ENCODE data around the gene PANK4.

PANK4 gene

DNA sequence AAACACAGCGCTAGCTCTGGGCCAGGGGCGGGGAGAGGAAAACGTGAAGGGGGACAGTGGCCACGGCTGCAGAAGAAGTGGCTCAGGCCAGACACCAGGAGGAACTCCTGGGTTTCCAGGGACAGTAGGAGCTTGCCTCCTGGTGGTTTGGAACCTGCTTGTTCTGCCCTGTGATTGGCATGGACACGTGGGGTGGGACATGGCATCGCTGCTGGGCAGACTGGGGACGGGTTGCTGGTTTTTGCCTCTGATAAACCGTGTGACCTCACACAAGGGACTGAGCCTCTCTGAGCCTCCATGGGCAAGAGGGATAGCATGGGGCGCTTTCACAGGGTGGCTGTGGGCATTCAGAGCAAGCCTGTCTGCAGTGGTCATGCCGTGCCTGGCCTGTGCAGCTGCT is 57.9 kb downstream of the PANK4 start:
- CTCF ChIA-PET, result interaction anchor here (1.5 kb wide), 1 partner anchor 79 kb away, joined by 3 read pairs; no protein-coding TSS in a partner anchor
- POLR2A ChIA-PET, result interaction anchor here (0.6 kb wide), 1 partner anchor 957 kb away, joined by 3 read pairs; no protein-coding TSS in a partner anchor
- no peak overlapping the region for H3K4me3 ChIP-seq (ENCODE audit: low read depth, low read length)
- DNase-seq (ENCODE audit: low read depth, low spot score), result no peak
- TF ChIP-seq, protein P1, sequence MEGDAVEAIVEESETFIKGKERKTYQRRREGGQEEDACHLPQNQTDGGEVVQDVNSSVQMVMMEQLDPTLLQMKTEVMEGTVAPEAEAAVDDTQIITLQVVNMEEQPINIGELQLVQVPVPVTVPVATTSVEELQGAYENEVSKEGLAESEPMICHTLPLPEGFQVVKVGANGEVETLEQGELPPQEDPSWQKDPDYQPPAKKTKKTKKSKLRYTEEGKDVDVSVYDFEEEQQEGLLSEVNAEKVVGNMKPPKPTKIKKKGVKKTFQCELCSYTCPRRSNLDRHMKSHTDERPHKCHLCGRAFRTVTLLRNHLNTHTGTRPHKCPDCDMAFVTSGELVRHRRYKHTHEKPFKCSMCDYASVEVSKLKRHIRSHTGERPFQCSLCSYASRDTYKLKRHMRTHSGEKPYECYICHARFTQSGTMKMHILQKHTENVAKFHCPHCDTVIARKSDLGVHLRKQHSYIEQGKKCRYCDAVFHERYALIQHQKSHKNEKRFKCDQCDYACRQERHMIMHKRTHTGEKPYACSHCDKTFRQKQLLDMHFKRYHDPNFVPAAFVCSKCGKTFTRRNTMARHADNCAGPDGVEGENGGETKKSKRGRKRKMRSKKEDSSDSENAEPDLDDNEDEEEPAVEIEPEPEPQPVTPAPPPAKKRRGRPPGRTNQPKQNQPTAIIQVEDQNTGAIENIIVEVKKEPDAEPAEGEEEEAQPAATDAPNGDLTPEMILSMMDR (IDR thresholded peaks at IDR 0.05; ENCODE audit: insufficient read depth, low read length, missing control alignments), result no peak

DNA sequence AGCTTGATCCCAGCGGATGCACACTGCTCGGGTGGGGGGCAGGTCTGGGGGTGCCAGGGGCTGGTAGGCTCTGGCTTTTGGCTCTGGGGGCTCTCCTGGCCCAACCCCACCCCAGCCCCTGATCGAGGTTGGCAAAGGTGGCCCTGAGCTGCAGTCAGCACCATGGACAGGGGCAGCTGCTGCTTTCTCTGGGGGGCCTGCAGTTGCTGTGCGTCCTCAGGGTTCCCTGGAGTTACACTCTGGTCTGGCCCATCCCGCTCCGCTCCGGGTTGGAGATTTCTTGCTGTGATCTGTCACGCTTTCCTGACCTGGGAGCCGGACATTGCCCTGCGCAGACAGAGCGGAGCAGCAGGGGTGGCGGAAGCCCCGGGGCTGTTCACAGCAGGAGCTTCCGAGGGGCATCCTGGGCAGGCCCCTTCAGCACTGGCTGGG is 58.3 kb downstream of the PANK4 start:
- no peak for DNase-seq (ENCODE audit: low read depth, low spot score)
- H3K4me3 ChIP-seq (ENCODE audit: low read depth, low read length), result no peak overlapping the region
- TF ChIP-seq, protein P1 (IDR thresholded peaks at IDR 0.05; ENCODE audit: insufficient read depth, low read length, missing control alignments), result no peak
- ChIA-PET POLR2A (interaction anchor here (0.6 kb wide), 1 partner anchor 957 kb away, joined by 3 read pairs; no protein-coding TSS in a partner anchor), CTCF (interaction anchor here (1.5 kb wide), 1 partner anchor 79 kb away, joined by 3 read pairs; no protein-coding TSS in a partner anchor)

DNA sequence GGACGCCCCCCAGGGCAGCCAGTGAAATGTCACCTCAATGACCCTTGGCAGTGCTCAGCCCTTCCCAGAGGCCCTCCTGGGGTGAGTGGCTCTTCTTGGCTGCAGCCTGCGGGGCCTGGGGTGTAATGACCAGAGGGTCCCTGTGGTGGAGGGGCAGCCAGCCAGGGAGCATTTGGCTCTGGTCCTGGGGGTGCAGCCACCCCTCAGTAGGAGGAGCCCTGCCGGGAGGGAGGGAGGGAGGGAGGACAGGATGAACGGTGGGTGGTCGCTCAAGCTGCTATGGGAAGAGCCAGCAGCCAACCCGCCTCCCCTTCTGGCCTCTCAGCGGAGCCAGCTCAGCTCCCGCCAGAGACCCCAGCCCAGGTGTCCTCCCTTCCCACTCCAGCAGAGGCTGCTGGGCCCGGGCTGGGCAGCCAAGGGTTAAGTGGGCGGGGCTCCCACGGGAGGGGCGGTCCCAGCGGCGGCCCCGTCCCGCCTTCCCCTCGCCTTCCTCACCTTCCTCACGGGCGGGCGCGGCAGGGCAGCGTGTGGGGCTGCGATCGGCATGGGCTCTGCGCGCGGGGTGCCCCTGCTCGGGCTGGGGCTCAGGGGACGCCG is 59.3 kb downstream of the PANK4 start:
- POLR2A ChIA-PET, result interaction anchor here (0.6 kb wide), 1 partner anchor 1105 kb away, joined by 4 read pairs; no protein-coding TSS in a partner anchor
- CTCF ChIA-PET, result interaction anchor here (1.4 kb wide), 1 partner anchor 22 kb away, joined by 3 read pairs; no protein-coding TSS in a partner anchor
- DNase-seq (ENCODE audit: low read depth, low spot score), result no peak
- TF ChIP-seq, protein P1 (IDR thresholded peaks at IDR 0.05; ENCODE audit: insufficient read depth, low read length, missing control alignments), result no peak
- no peak overlapping the region for H3K4me3 ChIP-seq (ENCODE audit: low read depth, low read length)

DNA sequence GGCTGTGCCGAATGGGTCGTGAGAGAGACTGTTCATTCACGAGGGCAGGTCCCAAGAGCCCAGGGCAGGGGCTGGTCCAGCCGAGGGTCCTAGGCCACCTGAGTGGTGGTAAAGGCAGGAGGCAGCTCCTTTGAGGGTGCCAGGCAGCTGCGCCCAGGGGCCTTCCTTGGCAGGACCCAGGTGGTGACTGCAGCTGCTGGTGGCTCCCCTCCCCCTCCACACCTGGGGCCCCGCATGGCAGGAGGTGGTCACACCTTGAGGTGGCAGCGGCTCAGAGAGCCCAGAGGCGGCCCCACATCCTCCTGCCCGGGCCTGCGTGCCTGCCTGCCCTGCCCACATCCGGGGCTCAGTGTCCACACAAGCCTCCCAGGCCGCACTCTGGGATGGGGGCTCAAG is 60.1 kb downstream of the PANK4 start:
- POLR2A ChIA-PET, result no interaction called here
- CTCF ChIA-PET, result interaction anchor here (1.4 kb wide), 1 partner anchor 23 kb away, joined by 3 read pairs; no protein-coding TSS in a partner anchor
- TF ChIP-seq, protein P1 (IDR thresholded peaks at IDR 0.05; ENCODE audit: insufficient read depth, low read length, missing control alignments), result no peak
- no peak for DNase-seq (ENCODE audit: low read depth, low spot score)
- H3K4me3 ChIP-seq (ENCODE audit: low read depth, low read length), result no peak overlapping the region

DNA sequence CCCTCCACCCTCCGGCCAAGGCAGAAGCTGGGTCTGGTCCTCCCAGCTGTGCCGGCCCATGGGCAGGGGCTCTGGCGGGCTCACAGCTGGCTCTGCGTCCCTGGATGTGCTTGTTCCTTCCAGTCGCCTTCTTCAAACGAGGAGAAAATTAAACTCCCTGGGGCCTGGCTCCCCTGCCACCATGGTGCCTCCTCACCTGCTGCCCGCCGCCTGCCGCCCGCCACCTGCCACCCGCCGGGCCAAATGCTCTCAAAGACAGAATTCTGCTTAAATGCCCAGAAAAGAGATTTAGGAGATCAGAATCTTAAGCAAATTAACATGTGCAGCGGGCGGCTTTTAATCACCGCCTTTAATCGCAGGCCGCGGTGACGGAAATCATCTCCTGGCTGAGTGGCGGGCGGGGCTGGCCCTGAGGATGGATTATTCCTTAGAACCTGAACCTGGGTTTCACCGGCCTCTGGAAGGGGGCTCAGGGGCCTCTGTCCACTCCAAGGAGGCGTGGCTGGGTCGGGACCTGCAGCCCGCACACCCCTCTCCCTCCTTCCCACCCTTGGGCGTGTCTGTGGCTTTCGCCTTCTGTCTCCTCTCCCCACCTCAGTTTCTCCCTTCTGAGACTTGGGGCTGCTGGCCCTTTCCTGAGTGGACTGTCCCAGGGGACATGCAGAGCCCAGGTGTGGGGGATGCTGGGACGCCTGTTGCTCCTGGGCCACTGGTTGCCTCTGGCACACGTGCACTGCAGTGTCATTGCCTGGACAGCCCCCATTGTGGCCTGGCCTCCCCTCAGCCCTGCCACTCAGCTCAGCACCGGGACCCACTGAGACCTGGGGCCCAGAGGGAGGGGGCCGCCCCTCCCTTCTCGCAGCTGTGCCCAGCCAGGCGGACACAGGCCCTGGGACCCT is 60.8 kb downstream of the PANK4 start:
- CTCF ChIA-PET, result no interaction called here

More for the DNA sequence above, 60.8 kb downstream of the PANK4 start:
- no peak for DNase-seq (ENCODE audit: low read depth, low spot score)
- POLR2A ChIA-PET, result no interaction called here
- TF ChIP-seq, protein P1 (IDR thresholded peaks at IDR 0.05; ENCODE audit: insufficient read depth, low read length, missing control alignments), result no peak
- no peak overlapping the region for H3K4me3 ChIP-seq (ENCODE audit: low read depth, low read length)
